ENCODE measurements around the gene TFPI.

DNA sequence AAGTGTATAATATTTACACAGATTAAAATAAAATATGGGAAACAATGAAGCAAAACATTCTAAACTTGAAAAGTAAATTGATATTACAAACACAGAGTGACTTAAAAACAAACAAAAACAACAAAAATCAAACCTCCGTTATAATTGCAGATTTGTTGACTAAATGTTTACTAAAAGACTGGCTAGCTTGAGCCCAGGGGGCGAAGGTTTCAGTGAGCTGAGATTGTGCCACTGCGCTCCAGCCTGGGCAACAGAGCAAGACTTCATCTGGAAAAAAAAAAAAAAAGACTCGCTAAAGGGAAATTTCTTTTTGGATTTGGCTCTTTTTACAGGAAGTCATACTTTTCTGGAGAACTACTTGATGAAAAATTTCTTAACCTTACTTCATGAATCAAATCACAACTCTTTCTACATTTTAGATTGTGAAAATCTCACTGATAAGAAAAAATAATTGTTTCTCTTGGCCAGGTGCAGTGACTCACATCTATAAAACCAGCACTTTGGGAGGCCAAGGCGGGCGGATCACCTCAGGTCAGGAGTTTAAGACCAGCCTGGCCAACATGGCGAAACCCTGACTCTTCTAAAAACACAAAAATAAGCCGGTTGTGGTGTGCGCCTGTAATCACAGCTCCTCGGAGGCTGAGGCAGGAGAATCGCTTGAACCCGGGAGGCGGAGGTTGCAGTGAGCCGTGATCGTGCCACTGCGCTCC is 9.7 kb downstream of the TFPI start:
- TF ChIP-seq JUN (IDR thresholded peaks at IDR 0.05; ENCODE audit: low read depth, low read length): no peak
- no peak for TF ChIP-seq EZH2 (IDR thresholded peaks at IDR 0.05; ENCODE audit: low read depth, low read length, severe bottlenecking)
- no peak for TF ChIP-seq POLR2A (IDR thresholded peaks at IDR 0.05; ENCODE audit: control extremely low read depth in 1 of 2, low read depth in 2 of 2, low read length in 2 of 2)
- no peak for TF ChIP-seq CTCF (IDR thresholded peaks at IDR 0.05; ENCODE audit: control extremely low read depth in 1 of 3, insufficient read depth in 1 of 3, low read depth in 1 of 3, low read length in 3 of 3)
- no peak for TF ChIP-seq RFX5 (IDR thresholded peaks at IDR 0.05; ENCODE audit: borderline replicate concordance, low read depth, low read length)
- TF ChIP-seq MAX (IDR thresholded peaks at IDR 0.05): no peak
- TF ChIP-seq CHD2 (IDR thresholded peaks at IDR 0.05; ENCODE audit: low read length): no peak
- no peak for TF ChIP-seq SP4 (IDR thresholded peaks at IDR 0.05; ENCODE audit: low read length)
- TF ChIP-seq EP300 (IDR thresholded peaks at IDR 0.05; ENCODE audit: borderline replicate concordance in 1 of 2, low read depth in 2 of 2, low read length in 2 of 2): no peak
- TF ChIP-seq YY1 (IDR thresholded peaks at IDR 0.05; ENCODE audit: low read depth, low read length): no peak
- TF ChIP-seq RAD21 (IDR thresholded peaks at IDR 0.05 in 1 of 2, conservative IDR thresholded peaks at IDR 0.05 in 1 of 2; ENCODE audit: low read depth in 2 of 2, low read length in 2 of 2): no peak
- TF ChIP-seq, protein P1, sequence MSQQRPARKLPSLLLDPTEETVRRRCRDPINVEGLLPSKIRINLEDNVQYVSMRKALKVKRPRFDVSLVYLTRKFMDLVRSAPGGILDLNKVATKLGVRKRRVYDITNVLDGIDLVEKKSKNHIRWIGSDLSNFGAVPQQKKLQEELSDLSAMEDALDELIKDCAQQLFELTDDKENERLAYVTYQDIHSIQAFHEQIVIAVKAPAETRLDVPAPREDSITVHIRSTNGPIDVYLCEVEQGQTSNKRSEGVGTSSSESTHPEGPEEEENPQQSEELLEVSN (IDR thresholded peaks at IDR 0.05): no peak
